Panc1 (cell line): ENCODE results near the gene MFSD6.

Experiments used
- POLR2AphosphoS5 ChIP-seq: IDR thresholded peaks from 2 replicates; pipeline ENCODE4 v1.6.1; 2012; ENCODE audit warnings: mild to moderate bottlenecking, low read depth, low read length, moderate library complexity
- SIN3A ChIP-seq: IDR thresholded peaks from 2 replicates; pipeline ENCODE4 v1.6.1; 2012; ENCODE audit warnings: low read depth, mild to moderate bottlenecking, low read length, moderate library complexity, borderline replicate concordance; ENCODE audit not compliant: insufficient read depth
- TF ChIP-seq, protein P1 (sequence below): fragments of 450-650 bp; IDR thresholded peaks from 2 replicates; pipeline ENCODE4 v1.5.1; 2017; ENCODE audit warnings: mild to moderate bottlenecking
- TF ChIP-seq, protein P2 (sequence below), 2 experiments: IDR thresholded peaks; 2 replicates each; pipeline ENCODE4 v1.6.1; 2011 to 2012; ENCODE audit warnings: low read depth in 2 of 2, control low read depth in 1 of 2, low read length in 1 of 2, mild to moderate bottlenecking in 1 of 2, moderate library complexity in 1 of 2; ENCODE audit not compliant: insufficient read depth in 1 of 2

DNA sequence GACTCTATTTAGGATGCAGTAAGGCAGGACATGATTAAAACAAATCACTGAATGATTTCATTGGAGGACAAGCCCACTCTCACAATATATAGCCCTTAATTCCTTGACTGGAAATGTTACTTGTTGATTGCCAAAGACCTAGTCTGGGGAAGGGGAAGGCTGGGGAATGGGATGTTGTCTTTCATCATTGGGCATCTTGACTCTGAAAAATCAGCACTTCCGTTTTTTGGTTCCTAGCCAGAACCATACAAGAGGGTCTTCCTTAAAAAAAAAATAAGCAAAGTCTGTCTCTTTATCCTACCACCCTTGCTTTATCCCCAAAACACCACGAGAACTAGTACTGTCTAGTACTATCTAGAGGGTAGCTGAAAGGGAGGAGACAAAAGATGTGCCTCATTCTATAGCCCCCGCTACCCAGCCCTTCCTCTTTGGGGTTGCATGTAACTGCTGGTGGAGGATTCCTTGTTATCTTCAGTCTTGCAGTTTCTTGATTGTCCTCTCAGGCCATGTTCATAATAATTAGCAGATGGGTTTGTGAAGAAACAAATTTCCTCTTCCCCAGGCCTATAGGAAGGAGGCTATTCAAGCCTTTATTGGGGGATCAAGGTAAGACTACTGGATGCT lies 70.5 kb downstream of the MFSD6 start:
- TF ChIP-seq POLR2AphosphoS5: no peak
- TF ChIP-seq, protein P1, sequence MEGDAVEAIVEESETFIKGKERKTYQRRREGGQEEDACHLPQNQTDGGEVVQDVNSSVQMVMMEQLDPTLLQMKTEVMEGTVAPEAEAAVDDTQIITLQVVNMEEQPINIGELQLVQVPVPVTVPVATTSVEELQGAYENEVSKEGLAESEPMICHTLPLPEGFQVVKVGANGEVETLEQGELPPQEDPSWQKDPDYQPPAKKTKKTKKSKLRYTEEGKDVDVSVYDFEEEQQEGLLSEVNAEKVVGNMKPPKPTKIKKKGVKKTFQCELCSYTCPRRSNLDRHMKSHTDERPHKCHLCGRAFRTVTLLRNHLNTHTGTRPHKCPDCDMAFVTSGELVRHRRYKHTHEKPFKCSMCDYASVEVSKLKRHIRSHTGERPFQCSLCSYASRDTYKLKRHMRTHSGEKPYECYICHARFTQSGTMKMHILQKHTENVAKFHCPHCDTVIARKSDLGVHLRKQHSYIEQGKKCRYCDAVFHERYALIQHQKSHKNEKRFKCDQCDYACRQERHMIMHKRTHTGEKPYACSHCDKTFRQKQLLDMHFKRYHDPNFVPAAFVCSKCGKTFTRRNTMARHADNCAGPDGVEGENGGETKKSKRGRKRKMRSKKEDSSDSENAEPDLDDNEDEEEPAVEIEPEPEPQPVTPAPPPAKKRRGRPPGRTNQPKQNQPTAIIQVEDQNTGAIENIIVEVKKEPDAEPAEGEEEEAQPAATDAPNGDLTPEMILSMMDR: no peak
- TF ChIP-seq, protein P2, sequence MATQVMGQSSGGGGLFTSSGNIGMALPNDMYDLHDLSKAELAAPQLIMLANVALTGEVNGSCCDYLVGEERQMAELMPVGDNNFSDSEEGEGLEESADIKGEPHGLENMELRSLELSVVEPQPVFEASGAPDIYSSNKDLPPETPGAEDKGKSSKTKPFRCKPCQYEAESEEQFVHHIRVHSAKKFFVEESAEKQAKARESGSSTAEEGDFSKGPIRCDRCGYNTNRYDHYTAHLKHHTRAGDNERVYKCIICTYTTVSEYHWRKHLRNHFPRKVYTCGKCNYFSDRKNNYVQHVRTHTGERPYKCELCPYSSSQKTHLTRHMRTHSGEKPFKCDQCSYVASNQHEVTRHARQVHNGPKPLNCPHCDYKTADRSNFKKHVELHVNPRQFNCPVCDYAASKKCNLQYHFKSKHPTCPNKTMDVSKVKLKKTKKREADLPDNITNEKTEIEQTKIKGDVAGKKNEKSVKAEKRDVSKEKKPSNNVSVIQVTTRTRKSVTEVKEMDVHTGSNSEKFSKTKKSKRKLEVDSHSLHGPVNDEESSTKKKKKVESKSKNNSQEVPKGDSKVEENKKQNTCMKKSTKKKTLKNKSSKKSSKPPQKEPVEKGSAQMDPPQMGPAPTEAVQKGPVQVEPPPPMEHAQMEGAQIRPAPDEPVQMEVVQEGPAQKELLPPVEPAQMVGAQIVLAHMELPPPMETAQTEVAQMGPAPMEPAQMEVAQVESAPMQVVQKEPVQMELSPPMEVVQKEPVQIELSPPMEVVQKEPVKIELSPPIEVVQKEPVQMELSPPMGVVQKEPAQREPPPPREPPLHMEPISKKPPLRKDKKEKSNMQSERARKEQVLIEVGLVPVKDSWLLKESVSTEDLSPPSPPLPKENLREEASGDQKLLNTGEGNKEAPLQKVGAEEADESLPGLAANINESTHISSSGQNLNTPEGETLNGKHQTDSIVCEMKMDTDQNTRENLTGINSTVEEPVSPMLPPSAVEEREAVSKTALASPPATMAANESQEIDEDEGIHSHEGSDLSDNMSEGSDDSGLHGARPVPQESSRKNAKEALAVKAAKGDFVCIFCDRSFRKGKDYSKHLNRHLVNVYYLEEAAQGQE (IDR thresholded peaks at IDR 0.05; ENCODE audit: insufficient read depth in 1 of 2, low read depth in 2 of 2, low read length in 1 of 2): no peak
- TF ChIP-seq SIN3A: no peak
